Stimulated activated CD8-positive, alpha-beta memory T cell treated with anti-CD3 and anti-CD28 coated beads, Interleukin-7, amount 100 ng/mL, for 48 hours (primary cell): ENCODE measurements around the gene SOX4.

Experiments used
- DNase-seq, 2 donors: peaks; one replicate each; pipeline ENCODE4 v3.0.0-alpha.2; 2020; ENCODE audit warnings: low read depth in 1 of 2; ENCODE audit errors: extremely low read depth in 1 of 2

SOX4 gene

GRCh38 chr6:21612067-21612745 is 18.7 kb downstream of the SOX4 start:
- no peak for DNase-seq

GRCh38 chr6:21613809-21614208 is 20.3 kb downstream of the SOX4 start:
- no peak for DNase-seq

GRCh38 chr6:21614226-21614625 is 20.7 kb downstream of the SOX4 start:
- DNase-seq: no peak

GRCh38 chr6:21615504-21615903 is 22.0 kb downstream of the SOX4 start:
- DNase-seq: no peak

- DNase-seq: no peak
Measured at GRCh38 chr6:21616005-21616404, 22.5 kb downstream of the SOX4 start.

GRCh38 chr6:21625642-21626041 is 32.1 kb downstream of the SOX4 start:
- DNase-seq: no peak

GRCh38 chr6:21626756-21627155 is 33.2 kb downstream of the SOX4 start:
- no peak for DNase-seq

- no peak for DNase-seq
Measured at GRCh38 chr6:21628160-21628559, 34.6 kb downstream of the SOX4 start.

GRCh38 chr6:21633511-21634109 is 40.1 kb downstream of the SOX4 start:
- no peak for DNase-seq

- DNase-seq: no peak
Measured at GRCh38 chr6:21634582-21634981, 41.0 kb downstream of the SOX4 start.

- no peak for DNase-seq
Measured at GRCh38 chr6:21636876-21637275, 43.3 kb downstream of the SOX4 start.

GRCh38 chr6:21639316-21639715 is 45.8 kb downstream of the SOX4 start:
- DNase-seq: no peak
